ENCODE data around the gene SEMA5B.

DNA sequence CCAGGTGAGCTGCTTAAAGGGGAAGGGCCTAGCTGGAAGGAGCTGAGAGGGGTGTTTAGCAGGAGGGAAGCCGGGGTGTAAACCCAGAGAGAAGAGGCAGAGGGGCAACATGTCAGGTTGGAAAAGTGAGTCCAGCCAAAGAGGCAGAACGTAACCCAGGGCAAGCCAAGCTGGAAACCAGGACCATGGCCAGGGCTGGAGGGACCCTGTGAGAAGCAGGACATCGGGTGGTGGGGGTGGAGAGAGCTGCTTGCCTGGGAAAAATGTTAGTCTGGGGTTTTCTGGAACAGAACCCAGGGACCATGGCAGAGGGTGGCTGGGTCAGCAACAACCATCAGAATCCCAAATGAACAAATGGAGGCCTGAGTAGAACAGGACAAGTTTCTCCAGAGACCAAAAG is 32.6 kb downstream of the SEMA5B start:
- no peak for TF ChIP-seq CTCF (IDR thresholded peaks at IDR 0.05; ENCODE audit: insufficient read depth, low read length)
- no peak for TF ChIP-seq POLR2AphosphoS5 (IDR thresholded peaks at IDR 0.05; ENCODE audit: low read depth)
- no peak for TF ChIP-seq GABPA (IDR thresholded peaks at IDR 0.05; ENCODE audit: low read depth)

Data from HL-60 (cell line).